H1 (cell line): ENCODE measurements around the gene PRC1. TPM values are rescaled to one million over a fixed set of nuclear protein-coding genes. Genes with fewer than 3 reads are reported as not detected.

Experiments used
- CTCF ChIA-PET: fragments of 300-600 bp; sonication (Branson Sonifier 250); formaldehyde crosslinking; loops from one replicate; lab custom pipeline; 2021; ENCODE audit not compliant: partially characterized antibody; lab: Charles Lee
- POLR2A ChIA-PET: fragments of 300-600 bp; sonication (Branson Sonifier 250); formaldehyde crosslinking; loops from one replicate; lab custom pipeline; 2021; ENCODE audit warnings: inconsistent platforms; ENCODE audit not compliant: partially characterized antibody; lab: Charles Lee
- DNase-seq, 2 experiments: peaks; one replicate each; pipeline versions ENCODE4 v3.0.0 to v3.0.0-alpha.2; 2010 to 2022; ENCODE audit warnings: low spot score in 2 of 2, low read depth in 1 of 2, mixed read lengths in 1 of 2
- FAIRE-seq: peaks from 2 replicates; lab custom pipeline; 2011; peaks lifted over from hg19 to GRCh38; lab: Jason Lieb, UNC
- H2AFZ ChIP-seq: 2 replicates; pipeline ENCODE4 v1.8.1; 2012; ENCODE audit warnings: low read length, inconsistent platforms
- H2AK5ac ChIP-seq: 2 replicates; pipeline ENCODE4 v1.6.1; 2013; ENCODE audit warnings: low read depth, low read length
- H2BK120ac ChIP-seq: replicated peaks from 2 replicates; pipeline ENCODE3; 2013; ENCODE audit warnings: low read depth, low read length, inconsistent platforms
- H2BK12ac ChIP-seq: 2 replicates; pipeline ENCODE4 v1.6.1; 2013; ENCODE audit warnings: low read depth, low read length
- H2BK15ac ChIP-seq: 2 replicates; pipeline ENCODE4 v1.6.1; 2013; ENCODE audit warnings: low read length
- H2BK20ac ChIP-seq: 2 replicates; pipeline ENCODE4 v1.6.1; 2013; ENCODE audit warnings: low read length
- H2BK5ac ChIP-seq: 2 replicates; pipeline ENCODE4 v1.6.1; 2013; ENCODE audit warnings: low read depth, low read length
- H3K14ac ChIP-seq: 2 replicates; pipeline ENCODE4 v1.6.1; 2013; ENCODE audit warnings: inconsistent platforms; ENCODE audit not compliant: insufficient read length
- H3K18ac ChIP-seq: 2 replicates; pipeline ENCODE4 v1.6.1; 2013; ENCODE audit warnings: low read length; ENCODE audit errors: extremely low read depth
- H3K23ac ChIP-seq: 2 replicates; pipeline ENCODE4 v1.6.1; 2013; ENCODE audit warnings: inconsistent platforms; ENCODE audit not compliant: insufficient read length
- H3K23me2 ChIP-seq: 2 replicates; pipeline ENCODE4 v1.6.1; 2013; ENCODE audit warnings: low read depth, low read length
- H3K27ac ChIP-seq: 2 replicates; pipeline ENCODE4 v1.6.1; 2011; ENCODE audit warnings: low read depth, low read length, inconsistent platforms
- H3K27me3 ChIP-seq, 4 experiments: replicated peaks in 1 of 4; 1 replicate in 1 of 4; 2 replicates in 3 of 4; pipeline versions ENCODE4 v1.6.1 to v1.8.1; 2011 to 2013; ENCODE audit warnings: low read length in 3 of 4, mild to moderate bottlenecking in 3 of 4, inconsistent platforms in 2 of 4, mixed read lengths in 2 of 4, moderate library complexity in 1 of 4; ENCODE audit not compliant: control insufficient read depth in 3 of 4, insufficient read depth in 3 of 4; ENCODE audit errors: extremely low read depth in 1 of 4
- H3K36me3 ChIP-seq, 4 experiments: 2 replicates each; pipeline versions ENCODE4 v1.6.1 to v1.8.1; 2011 to 2013; ENCODE audit warnings: mild to moderate bottlenecking in 4 of 4, low read length in 3 of 4, moderate library complexity in 2 of 4, control low read depth in 1 of 4, inconsistent platforms in 1 of 4; ENCODE audit not compliant: insufficient read depth in 4 of 4, control insufficient read depth in 2 of 4
- H3K4ac ChIP-seq: replicated peaks from 2 replicates; pipeline ENCODE3; 2013; ENCODE audit warnings: low read length, low read depth, mixed read lengths, inconsistent platforms; ENCODE audit not compliant: insufficient read length
- H3K4me1 ChIP-seq, 4 experiments: replicated peaks in 1 of 4; 1 replicate in 1 of 4; 2 replicates in 3 of 4; pipeline versions ENCODE4 v1.6.1 to v1.8.1; 2011 to 2013; ENCODE audit warnings: low read length in 3 of 4, inconsistent platforms in 2 of 4, mixed read lengths in 1 of 4; ENCODE audit not compliant: insufficient read depth in 4 of 4, control insufficient read depth in 3 of 4
- H3K4me2 ChIP-seq, 2 experiments: 2 replicates each; pipeline versions ENCODE4 v1.6.1 to v1.8.1; 2011 to 2013; ENCODE audit warnings: low read depth in 2 of 2, low read length in 2 of 2, control low read depth in 1 of 2, inconsistent platforms in 1 of 2, mild to moderate bottlenecking in 1 of 2; ENCODE audit not compliant: insufficient read depth in 1 of 2
- H3K4me3 ChIP-seq, 4 experiments: fragments of 200-600, 300-600 bp in 1 of 4; sonication (generic), shearing (Covaris generic), sonication (Bioruptor Twin) in 1 of 4; 2 replicates each; pipeline versions ENCODE4 v1.5.1 to v1.8.1; 2011 to 2016; ENCODE audit warnings: low read length in 4 of 4, low read depth in 3 of 4, control low read depth in 2 of 4, inconsistent platforms in 2 of 4, mild to moderate bottlenecking in 2 of 4, mixed read lengths in 1 of 4, moderate library complexity in 1 of 4; ENCODE audit not compliant: insufficient read depth in 2 of 4; ENCODE audit errors: extremely low read depth in 1 of 4
- H3K56ac ChIP-seq: replicated peaks from 2 replicates; pipeline ENCODE3; 2013; ENCODE audit warnings: low read depth, mild to moderate bottlenecking, mixed read lengths, low read length, inconsistent platforms; ENCODE audit not compliant: insufficient read length
- H3K79me1 ChIP-seq: 2 replicates; pipeline ENCODE4 v1.6.1; 2013; ENCODE audit warnings: low read depth, low read length, control low read depth
- H3K79me2 ChIP-seq, 2 experiments: 2 replicates each; pipeline versions ENCODE4 v1.6.1 to v1.8.1; 2012 to 2013; ENCODE audit warnings: low read length in 2 of 2, mild to moderate bottlenecking in 2 of 2, inconsistent platforms in 1 of 2; ENCODE audit not compliant: insufficient read depth in 2 of 2, control insufficient read depth in 1 of 2
- H3K9ac ChIP-seq, 4 experiments: replicated peaks in 1 of 4; 1 replicate in 1 of 4; 2 replicates in 3 of 4; pipeline versions ENCODE4 v1.6.1 to v1.8.1; 2011 to 2013; ENCODE audit warnings: low read depth in 3 of 4, low read length in 3 of 4, control low read depth in 2 of 4, mild to moderate bottlenecking in 2 of 4, moderate library complexity in 2 of 4, inconsistent platforms in 1 of 4; ENCODE audit errors: extremely low read depth in 1 of 4
- H3K9me3 ChIP-seq, 2 experiments: 2 replicates each; pipeline versions ENCODE4 v1.6.1 to v1.8.1; 2012 to 2013; ENCODE audit warnings: mild to moderate bottlenecking in 2 of 2, moderate library complexity in 2 of 2, control low read depth in 1 of 2, inconsistent platforms in 1 of 2, low read depth in 1 of 2, low read length in 1 of 2, mixed read lengths in 1 of 2; ENCODE audit not compliant: insufficient read depth in 2 of 2
- H4K20me1 ChIP-seq, 2 experiments: replicated peaks in 1 of 2; 2 replicates each; pipeline versions ENCODE3 to v1.8.1; 2011 to 2013; ENCODE audit warnings: inconsistent platforms in 2 of 2, low read length in 2 of 2, mild to moderate bottlenecking in 1 of 2; ENCODE audit not compliant: insufficient read depth in 2 of 2, control insufficient read depth in 1 of 2
- H4K5ac ChIP-seq: 2 replicates; pipeline ENCODE4 v1.6.1; 2013; ENCODE audit warnings: low read length, low read depth, mixed read lengths, inconsistent platforms; ENCODE audit not compliant: insufficient read length
- H4K8ac ChIP-seq: 2 replicates; pipeline ENCODE4 v1.8.0; 2013; ENCODE audit warnings: mild to moderate bottlenecking, moderate library complexity, low read length, inconsistent platforms; ENCODE audit not compliant: insufficient read depth; ENCODE audit errors: extremely low read depth
- H4K91ac ChIP-seq: replicated peaks from 2 replicates; pipeline ENCODE3; 2013; ENCODE audit warnings: low read length, mixed read lengths, inconsistent platforms; ENCODE audit not compliant: insufficient read length
- BCL11A ChIP-seq, 2 experiments: IDR thresholded peaks; one replicate each; pipeline ENCODE4 v1.6.1; 2011; ENCODE audit warnings: low read depth in 2 of 2, low read length in 2 of 2, mild to moderate bottlenecking in 2 of 2
- CEBPB ChIP-seq: IDR thresholded peaks from 2 replicates; pipeline ENCODE4 v1.6.1; 2012; ENCODE audit warnings: low read depth, low read length
- EGR1 ChIP-seq: IDR thresholded peaks from 2 replicates; pipeline ENCODE4 v1.6.1; 2011; ENCODE audit warnings: low read depth, low read length, borderline replicate concordance
- EP300 ChIP-seq, 2 experiments: IDR thresholded peaks; 1 replicate in 1 of 2; 2 replicates in 1 of 2; pipeline ENCODE4 v1.6.1; 2011 to 2012; ENCODE audit warnings: low read depth in 2 of 2, low read length in 2 of 2, mild to moderate bottlenecking in 2 of 2, borderline replicate concordance in 1 of 2, inconsistent platforms in 1 of 2, moderate library complexity in 1 of 2
- FOSL1 ChIP-seq: IDR thresholded peaks from 2 replicates; pipeline ENCODE4 v1.6.1; 2011; ENCODE audit warnings: mild to moderate bottlenecking, low read depth, low read length, moderate library complexity; ENCODE audit not compliant: insufficient read depth
- GTF2F1 ChIP-seq: IDR thresholded peaks from 2 replicates; pipeline ENCODE4 v1.6.1; 2012; ENCODE audit warnings: low read depth, low read length, improper control_type of control experiment, borderline replicate concordance
- JUN ChIP-seq: IDR thresholded peaks from 2 replicates; pipeline ENCODE4 v1.6.1; 2011; ENCODE audit warnings: low read depth, mild to moderate bottlenecking, improper control_type of control experiment, low read length
- MAFK ChIP-seq: IDR thresholded peaks from 2 replicates; pipeline ENCODE4 v1.6.1; 2012; ENCODE audit warnings: low read depth, mild to moderate bottlenecking, improper control_type of control experiment, low read length
- NRF1 ChIP-seq: IDR thresholded peaks from 2 replicates; pipeline ENCODE4 v1.6.1; 2011; ENCODE audit warnings: mild to moderate bottlenecking, low read depth, low read length, improper control_type of control experiment
- RBBP5 ChIP-seq: IDR thresholded peaks from 2 replicates; pipeline ENCODE4 v1.7.1; 2012; ENCODE audit warnings: low read depth, mild to moderate bottlenecking, inconsistent platforms, low read length, moderate library complexity, borderline replicate concordance
- RFX5 ChIP-seq: IDR thresholded peaks from 2 replicates; pipeline ENCODE4 v1.6.1; 2011; ENCODE audit warnings: low read depth, low read length, improper control_type of control experiment, borderline replicate concordance
- RXRA ChIP-seq: IDR thresholded peaks from 2 replicates; pipeline ENCODE4 v1.6.1; 2011; ENCODE audit warnings: low read depth, mild to moderate bottlenecking, low read length, moderate library complexity; ENCODE audit not compliant: insufficient read depth
- SAP30 ChIP-seq: fragments of 300-600 bp; sonication (generic); IDR thresholded peaks from 2 replicates; pipeline ENCODE4 v1.7.1; 2012; ENCODE audit warnings: low read length, moderate library complexity, mild to moderate bottlenecking, inconsistent platforms; ENCODE audit not compliant: insufficient read depth, insufficient replicate concordance
- TBP ChIP-seq: IDR thresholded peaks from 2 replicates; pipeline ENCODE4 v1.6.1; 2011; ENCODE audit warnings: low read depth, low read length, improper control_type of control experiment
- WGBS, 2 experiments: shearing (Covaris generic) in 1 of 2; methylation state at CpG; one replicate each; pipeline versions ENCODE4 v1.1.6 to v1.1.7; 2013 to 2015; ENCODE audit warnings: low lambda C conversion rate in 2 of 2, mixed read lengths in 2 of 2, inconsistent platforms in 1 of 2, low coverage in 1 of 2, missing lambda C conversion rate in 1 of 2; ENCODE audit not compliant: insufficient replicate concordance in 2 of 2, insufficient coverage in 1 of 2, insufficient read length in 1 of 2; ENCODE audit errors: extremely low coverage in 1 of 2, missing lambda C conversion rate in 1 of 2; 5-methylcytosine and 5-hydroxymethylcytosine counted together
- polyA plus RNA-seq, 7 experiments: library from polyadenylated mRNA; depleted of rRNA in 3 of 7; stranded (reverse) in 5 of 7; unstranded in 2 of 7; fragments of >200 nt in 5 of 7; fragments of 200-250 nt in 2 of 7; gene quantifications; 1 replicate in 5 of 7; 2 replicates in 1 of 7; 4 replicates in 1 of 7; pipeline versions ENCODE4 v1.2.1 to v1.2.3, GENCODE V29; 2011 to 2013; ENCODE audit warnings: missing spikeins in 2 of 7, mixed read lengths in 2 of 7
- total RNA-seq: library from RNA; stranded (reverse); fragmentation: NEBNext Ultra II Directional; extraction: Animal tissue kit (Norgen Biotek cat#: 25700); gene quantifications from 2 replicates; pipeline ENCODE4 v1.2.1, GENCODE V29; 2021

Gene PRC1
- total and polyA plus RNA-seq, 2 of the 8 experiments (the other 6 are each of a cell fraction or from before 2014, with no cell fraction given): 90.7 to 181 TPM

DNA sequence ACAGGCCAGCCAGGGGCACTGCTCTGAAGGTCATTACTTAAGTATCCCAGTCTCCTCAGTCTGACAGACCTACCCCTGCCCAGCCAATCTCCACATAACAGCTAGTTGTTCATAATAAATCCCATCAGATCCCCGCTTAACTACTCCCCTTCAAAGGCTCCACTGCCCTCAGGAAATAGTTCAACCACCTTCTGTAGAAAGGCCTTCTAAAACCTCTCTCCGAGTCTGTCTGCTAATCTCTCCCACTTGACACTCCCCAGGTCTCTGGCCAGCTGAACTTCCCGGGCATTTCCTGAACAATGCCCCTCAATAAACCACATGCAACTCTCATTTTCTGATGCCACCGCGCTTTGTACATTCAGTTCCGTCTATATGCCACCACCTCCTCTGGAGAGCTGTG lies 6.0 kb downstream of the PRC1 start:
- Histone ChIP-seq H3K79me2 (peaks cover 38 to 93% of the 10 kb centered on the region in 2 experiments), H4K5ac (no peak overlapping the region), H3K79me1 (peaks cover 6% of the 10 kb centered on the region), H4K20me1 (peaks cover 15% of the 10 kb centered on the region in 2 experiments), H3K4me3 (no peak overlapping the region), H2BK12ac (no peak overlapping the region), H3K14ac (no peak overlapping the region), H3K56ac (no peak overlapping the region), H2AFZ (no peak overlapping the region), H2BK5ac (no peak overlapping the region), H2BK15ac (no peak overlapping the region), H3K4ac (no peak overlapping the region), H4K8ac (no peak overlapping the region), H4K91ac (no peak overlapping the region), H3K27ac (no peak overlapping the region), H2BK20ac (no peak overlapping the region), H3K9me3 (no peaks in the 10 kb centered on the region), H3K23me2 (peaks cover 1% of the 10 kb centered on the region; the same call in 1 of the 2 replicates), H3K4me1 (peaks cover 0 to 3% (median 1%) of the 10 kb centered on the region in 4 experiments; a peak in 1 of 7 replicates), H2BK120ac (no peak overlapping the region), H3K4me2 (no peak overlapping the region), H3K23ac (no peak overlapping the region), H3K36me3 (peaks cover 6 to 12% (median 10%) of the 10 kb centered on the region in 4 experiments), H3K27me3 (no peaks in the 10 kb centered on the region), H3K9ac (no peak overlapping the region), H3K18ac (no peak overlapping the region), H2AK5ac (no peak overlapping the region)
- no peak for DNase-seq
- ChIA-PET POLR2A (interaction anchor here (1.4 to 3.5 kb wide), 3 partner anchors 11 to 30 kb away, joined by 4 to 10 read pairs (median 8); no protein-coding TSS in a partner anchor), CTCF (interaction anchor here (0.9 to 2.0 kb wide), 4 partner anchors 45 to 270 kb away, joined by 3 to 6 read pairs (median 4); partner anchors contain the start of gene UNC45A)
- TF ChIP-seq BCL11A (IDR thresholded peaks at IDR 0.05; ENCODE audit: low read depth in 2 of 2, low read length in 2 of 2) (no peak), EGR1 (no peak), GTF2F1 (no peak), SAP30 (no peak), EP300 (IDR thresholded peaks at IDR 0.05; ENCODE audit: borderline replicate concordance in 1 of 2, low read depth in 2 of 2, low read length in 2 of 2) (no peak), MAFK (no peak), FOSL1 (no peak), RFX5 (no peak), NRF1 (no peak), TBP (no peak), RXRA (no peak), JUN (no peak), CEBPB (no peak), RBBP5 (no peak)
- WGBS, 2 experiments: 90% methylated on average over 6 of the region's 6 CpGs; no CpG with 5 or more reads in 1 of the 2 experiments
- FAIRE-seq: no peak
